ENCODE data around the gene ZNF470. TPM values are rescaled to one million over a fixed set of nuclear protein-coding genes. Genes with fewer than 3 reads are reported as not detected.

Gene ZNF470
- total and polyA plus RNA-seq, 9 of the 15 experiments (the other 6 are each of a cell fraction or from before 2014, with no cell fraction given): 0.03 TPM; not detected in 8

- BruUV-seq (replicated peaks): no TSS peak
- Histone ChIP-seq H3K27ac (ENCODE audit: extremely low read depth, low read depth, low read length) (no peak overlapping the region), H3K27me3 (ENCODE audit: control insufficient read depth in 2 of 2, insufficient read depth in 2 of 2, low read length in 2 of 2) (no peaks in the 10 kb centered on the region), H4K20me1 (replicated peaks; ENCODE audit: control insufficient read depth, insufficient read depth, low read length) (no peaks in the 10 kb centered on the region), H3K9me3 (replicated peaks; ENCODE audit: control insufficient read depth, insufficient read depth, low read depth, low read length) (no peaks in the 10 kb centered on the region; the same call in 1 of the 2 replicates), H3K9me1 (ENCODE audit: control insufficient read depth, insufficient read depth, low read length) (no peaks in the 10 kb centered on the region), H3K4me2 (ENCODE audit: insufficient read depth, low read length) (no peak overlapping the region), H3K4me3 (no peak overlapping the region), H2AFZ (ENCODE audit: low read depth, low read length) (no peak overlapping the region), H3K36me3 (ENCODE audit: control insufficient read depth, insufficient read depth, low read length) (no peaks in the 10 kb centered on the region), H3K9ac (ENCODE audit: insufficient read depth in 1 of 2, low read depth in 2 of 2, low read length in 2 of 2) (no peak overlapping the region), H3K79me2 (ENCODE audit: control insufficient read depth, insufficient read depth, low read length) (no peaks in the 10 kb centered on the region), H3K4me1 (replicated peaks in 1 of 2; ENCODE audit: control insufficient read depth in 2 of 2, insufficient read depth in 2 of 2, low read length in 2 of 2) (no peaks in the 10 kb centered on the region)
- DNase-seq (ENCODE audit: extremely low read depth in 1 of 4, low spot score in 3 of 4) (no peak), ATAC-seq (no peak), FAIRE-seq (no peak)
- ChIA-PET POLR2A (no interaction called here), CTCF (ENCODE audit: low intra/inter-chr PET ratio) (no interaction called here)
- WGBS (ENCODE audit: insufficient coverage, low coverage, missing lambda C conversion rate): 11% methylated on average over 3 of the region's 3 CpGs
- intact Hi-C loops (cut with micrococcal nuclease): no loop called here
- in situ Hi-C loops (cut with MboI): no loop called here
- TF ChIP-seq, protein P1, sequence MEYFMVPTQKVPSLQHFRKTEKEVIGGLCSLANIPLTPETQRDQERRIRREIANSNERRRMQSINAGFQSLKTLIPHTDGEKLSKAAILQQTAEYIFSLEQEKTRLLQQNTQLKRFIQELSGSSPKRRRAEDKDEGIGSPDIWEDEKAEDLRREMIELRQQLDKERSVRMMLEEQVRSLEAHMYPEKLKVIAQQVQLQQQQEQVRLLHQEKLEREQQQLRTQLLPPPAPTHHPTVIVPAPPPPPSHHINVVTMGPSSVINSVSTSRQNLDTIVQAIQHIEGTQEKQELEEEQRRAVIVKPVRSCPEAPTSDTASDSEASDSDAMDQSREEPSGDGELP (CRISPR knock-in tag; IDR thresholded peaks at IDR 0.05; ENCODE audit: borderline replicate concordance): no peak
- TF ChIP-seq MECOM (CRISPR knock-in tag; IDR thresholded peaks at IDR 0.05): no peak
- no peak for TF ChIP-seq ZBTB11 (CRISPR knock-in tag; IDR thresholded peaks at IDR 0.05)
- TF ChIP-seq MXI1 (IDR thresholded peaks at IDR 0.05; ENCODE audit: low read depth, low read length): no peak
- no peak for TF ChIP-seq POU5F1 (IDR thresholded peaks at IDR 0.05; ENCODE audit: borderline replicate concordance, low read depth, low read length, partially characterized antibody)
- no peak for TF ChIP-seq SAFB2 (IDR thresholded peaks at IDR 0.05; ENCODE audit: borderline replicate concordance, low read depth, low read length, severe bottlenecking)
- TF ChIP-seq ZFPM2 (CRISPR knock-in tag; IDR thresholded peaks at IDR 0.05): no peak
- no peak for TF ChIP-seq ZMIZ1 (IDR thresholded peaks at IDR 0.05; ENCODE audit: low read depth in 2 of 2, low read length in 2 of 2)
- TF ChIP-seq L3MBTL2 (IDR thresholded peaks at IDR 0.05): no peak
- TF ChIP-seq PHF20 (IDR thresholded peaks at IDR 0.05; ENCODE audit: partially characterized antibody): no peak
- TF ChIP-seq, protein P2, sequence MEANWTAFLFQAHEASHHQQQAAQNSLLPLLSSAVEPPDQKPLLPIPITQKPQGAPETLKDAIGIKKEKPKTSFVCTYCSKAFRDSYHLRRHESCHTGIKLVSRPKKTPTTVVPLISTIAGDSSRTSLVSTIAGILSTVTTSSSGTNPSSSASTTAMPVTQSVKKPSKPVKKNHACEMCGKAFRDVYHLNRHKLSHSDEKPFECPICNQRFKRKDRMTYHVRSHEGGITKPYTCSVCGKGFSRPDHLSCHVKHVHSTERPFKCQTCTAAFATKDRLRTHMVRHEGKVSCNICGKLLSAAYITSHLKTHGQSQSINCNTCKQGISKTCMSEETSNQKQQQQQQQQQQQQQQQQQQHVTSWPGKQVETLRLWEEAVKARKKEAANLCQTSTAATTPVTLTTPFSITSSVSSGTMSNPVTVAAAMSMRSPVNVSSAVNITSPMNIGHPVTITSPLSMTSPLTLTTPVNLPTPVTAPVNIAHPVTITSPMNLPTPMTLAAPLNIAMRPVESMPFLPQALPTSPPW (CRISPR knock-in tag; IDR thresholded peaks at IDR 0.05): no peak
- TF ChIP-seq RFX1 (IDR thresholded peaks at IDR 0.05): no peak
- no peak for TF ChIP-seq CCNT2 (IDR thresholded peaks at IDR 0.05; ENCODE audit: borderline replicate concordance, extremely low read depth, insufficient read length, low read depth, low read length)
Measured at GRCh38 chr19:56601375-56601774, 34.1 kb downstream of the ZNF470 start.

Data from K562 (cell line).